NCI-H1105 treated with DMSO at 0.1 percent for 48 hours (cell line): Measurements from ENCODE around the gene ZNF224.
"Not testable (repeated sequence)": the region's sequence is repeated elsewhere in the genome, so short reads cannot be mapped to it uniquely, and the experiment has no call there.

Experiments used
- DNase-seq: peaks from one replicate; lab custom pipeline; 2025; lab: John Stamatoyannopoulos, UW

ZNF224 gene

GRCh38 chr19:44093931-44094765 is at the start of gene ZNF224:
Gene ZNF224 (plus strand): TSS chr19:44094361. CDS start chr19:44097874, 3,513 bp downstream.
- DNase-seq: peak; percentile 91

- peak; percentile 78 for DNase-seq
Measured at GRCh38 chr19:44050740-44051649, 43.2 kb upstream of the ZNF224 start.

GRCh38 chr19:44051650-44052402 is 42.3 kb upstream of the ZNF224 start, which contains the start of gene ZNF223:
Gene ZNF223 (plus strand): TSS chr19:44052036. CDS start chr19:44055177, 3,141 bp downstream.
- DNase-seq: peak; percentile 98

- no peak for DNase-seq
Measured at GRCh38 chr19:44055870-44056269, 38.3 kb upstream of the ZNF224 start.

- DNase-seq: no peak
Measured at GRCh38 chr19:44059229-44059628, 34.9 kb upstream of the ZNF224 start.

- no peak for DNase-seq
Measured at GRCh38 chr19:44061038-44061437, 33.1 kb upstream of the ZNF224 start.

- no peak for DNase-seq
Measured at GRCh38 chr19:44066305-44066704, 27.9 kb upstream of the ZNF224 start.

- DNase-seq: no peak
Measured at GRCh38 chr19:44069415-44069814, 24.7 kb upstream of the ZNF224 start.

GRCh38 chr19:44071824-44072542 is 22.2 kb upstream of the ZNF224 start, which contains the start of gene ZNF284:
Gene ZNF284 (plus strand): TSS chr19:44072159. CDS start chr19:44076390, 4,231 bp downstream.
- DNase-seq: peak; percentile 84

GRCh38 chr19:44072543-44073401 is 21.4 kb upstream of the ZNF224 start:
- DNase-seq: no peak

GRCh38 chr19:44076325-44076724 is 17.8 kb upstream of the ZNF224 start:
- no peak for DNase-seq

GRCh38 chr19:44092108-44092507 is 2.1 kb upstream of the ZNF224 start:
- no peak for DNase-seq

- no peak for DNase-seq
Measured at GRCh38 chr19:44107751-44108150, 13.6 kb downstream of the ZNF224 start.

GRCh38 chr19:44109458-44109857 is 15.3 kb downstream of the ZNF224 start:
- DNase-seq: no peak

GRCh38 chr19:44111910-44112463 is 17.8 kb downstream of the ZNF224 start:
- no peak for DNase-seq

GRCh38 chr19:44112802-44113137 is 18.6 kb downstream of the ZNF224 start:
- DNase-seq: no peak

GRCh38 chr19:44113138-44113783 is 19.1 kb downstream of the ZNF224 start, which contains the start of gene ZNF225:
Gene ZNF225 (plus strand): TSS chr19:44113399. CDS start chr19:44115828, 2,429 bp downstream.
- DNase-seq: peak; percentile 98

- DNase-seq: no peak
Measured at GRCh38 chr19:44113784-44114390, 19.7 kb downstream of the ZNF224 start.

GRCh38 chr19:44121162-44121561 is 27.0 kb downstream of the ZNF224 start:
- DNase-seq: not testable (repeated sequence)
